Measurements from ENCODE around the gene FBXO2. TPM values are rescaled to one million over a fixed set of nuclear protein-coding genes. Genes with fewer than 3 reads are reported as not detected.

FBXO2 gene
- total and polyA plus RNA-seq, 9 of the 15 experiments (the other 6 are each of a cell fraction or from before 2014, with no cell fraction given): 0.04 to 1.9 (median 0.27) TPM

DNA sequence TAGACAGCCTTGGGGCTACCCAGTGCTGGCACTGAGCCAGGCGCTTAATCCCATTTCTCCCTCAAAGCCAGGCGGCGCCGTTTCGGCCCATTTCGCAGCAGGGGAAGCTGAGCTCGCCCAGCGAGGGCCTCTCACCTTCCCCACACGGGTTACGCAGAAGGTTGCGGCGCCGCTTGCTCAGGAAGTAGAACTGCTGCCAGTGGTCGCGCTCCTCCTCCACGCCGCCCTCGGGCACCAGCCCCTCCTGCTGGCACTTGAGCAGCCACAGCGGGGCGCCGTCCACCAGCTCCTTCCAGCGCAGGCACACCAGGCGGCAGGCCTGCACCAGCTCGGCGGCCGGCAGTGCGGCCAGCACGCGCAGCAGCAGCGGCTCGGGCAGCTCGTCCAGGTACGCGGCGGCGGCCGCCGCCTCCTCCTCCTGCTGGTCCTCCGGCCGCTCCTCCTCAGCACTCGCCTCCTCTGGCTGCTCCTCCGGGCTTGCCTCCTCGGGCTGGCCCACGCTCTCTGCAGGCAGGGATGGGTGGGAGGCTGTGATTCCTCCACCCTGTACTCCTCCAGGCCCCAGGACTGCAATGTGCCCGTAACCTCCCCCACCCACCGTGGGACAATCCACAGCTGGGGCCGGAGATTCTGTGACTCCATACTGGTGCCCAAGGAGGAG lies 3.8 kb downstream of the FBXO2 start (continued):
- no peak for TF ChIP-seq EGR1 (conservative IDR thresholded peaks at IDR 0.05)
- TF ChIP-seq ZNF174 (CRISPR knock-in tag; IDR thresholded peaks at IDR 0.05): no peak
- TF ChIP-seq ETV5 (CRISPR knock-in tag; IDR thresholded peaks at IDR 0.05; ENCODE audit: low read depth): peak; percentile 86
- TF ChIP-seq, protein P1, sequence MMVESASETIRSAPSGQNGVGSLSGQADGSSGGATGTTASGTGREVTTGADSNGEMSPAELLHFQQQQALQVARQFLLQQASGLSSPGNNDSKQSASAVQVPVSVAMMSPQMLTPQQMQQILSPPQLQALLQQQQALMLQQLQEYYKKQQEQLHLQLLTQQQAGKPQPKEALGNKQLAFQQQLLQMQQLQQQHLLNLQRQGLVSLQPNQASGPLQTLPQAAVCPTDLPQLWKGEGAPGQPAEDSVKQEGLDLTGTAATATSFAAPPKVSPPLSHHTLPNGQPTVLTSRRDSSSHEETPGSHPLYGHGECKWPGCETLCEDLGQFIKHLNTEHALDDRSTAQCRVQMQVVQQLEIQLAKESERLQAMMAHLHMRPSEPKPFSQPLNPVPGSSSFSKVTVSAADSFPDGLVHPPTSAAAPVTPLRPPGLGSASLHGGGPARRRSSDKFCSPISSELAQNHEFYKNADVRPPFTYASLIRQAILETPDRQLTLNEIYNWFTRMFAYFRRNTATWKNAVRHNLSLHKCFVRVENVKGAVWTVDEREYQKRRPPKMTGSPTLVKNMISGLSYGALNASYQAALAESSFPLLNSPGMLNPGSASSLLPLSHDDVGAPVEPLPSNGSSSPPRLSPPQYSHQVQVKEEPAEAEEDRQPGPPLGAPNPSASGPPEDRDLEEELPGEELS (CRISPR knock-in tag; IDR thresholded peaks at IDR 0.05; ENCODE audit: borderline replicate concordance): 0 out of 2 replicates have a peak, but pooled peaks have one; percentile 15
- peak; percentile 75; the same call in 1 of the 2 replicates for TF ChIP-seq XRCC5 (IDR thresholded peaks at IDR 0.05; ENCODE audit: low read depth, low read length)
- no peak for TF ChIP-seq BCL6 (CRISPR knock-in tag; IDR thresholded peaks at IDR 0.05)
- no peak for TF ChIP-seq ZNF324 (CRISPR knock-in tag; IDR thresholded peaks at IDR 0.05)
- no peak for TF ChIP-seq CEBPG (CRISPR knock-in tag; IDR thresholded peaks at IDR 0.05)
- no peak for TF ChIP-seq CEBPG (tag; conservative IDR thresholded peaks at IDR 0.05 in 1 of 2, IDR thresholded peaks at IDR 0.05 in 1 of 2)
- TF ChIP-seq ARHGAP35 (IDR thresholded peaks at IDR 0.05; ENCODE audit: partially characterized antibody): no peak
- TF ChIP-seq ETV6 (IDR thresholded peaks at IDR 0.05; ENCODE audit: borderline replicate concordance in 1 of 2, low read depth in 2 of 2, low read length in 1 of 2): no peak
- TF ChIP-seq ETV6 (CRISPR knock-in tag; IDR thresholded peaks at IDR 0.05; ENCODE audit: borderline replicate concordance): no peak
- TF ChIP-seq ZNF695 (CRISPR knock-in tag; IDR thresholded peaks at IDR 0.05): no peak
- TF ChIP-seq ZFX (CRISPR knock-in tag; IDR thresholded peaks at IDR 0.05): peak; percentile 81
- TF ChIP-seq, protein P2, sequence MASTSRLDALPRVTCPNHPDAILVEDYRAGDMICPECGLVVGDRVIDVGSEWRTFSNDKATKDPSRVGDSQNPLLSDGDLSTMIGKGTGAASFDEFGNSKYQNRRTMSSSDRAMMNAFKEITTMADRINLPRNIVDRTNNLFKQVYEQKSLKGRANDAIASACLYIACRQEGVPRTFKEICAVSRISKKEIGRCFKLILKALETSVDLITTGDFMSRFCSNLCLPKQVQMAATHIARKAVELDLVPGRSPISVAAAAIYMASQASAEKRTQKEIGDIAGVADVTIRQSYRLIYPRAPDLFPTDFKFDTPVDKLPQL (IDR thresholded peaks at IDR 0.05; ENCODE audit: extremely low read depth, insufficient read length): no peak
- no peak for TF ChIP-seq CHCHD3 (CRISPR knock-in tag; IDR thresholded peaks at IDR 0.05)
- TF ChIP-seq, protein P3, sequence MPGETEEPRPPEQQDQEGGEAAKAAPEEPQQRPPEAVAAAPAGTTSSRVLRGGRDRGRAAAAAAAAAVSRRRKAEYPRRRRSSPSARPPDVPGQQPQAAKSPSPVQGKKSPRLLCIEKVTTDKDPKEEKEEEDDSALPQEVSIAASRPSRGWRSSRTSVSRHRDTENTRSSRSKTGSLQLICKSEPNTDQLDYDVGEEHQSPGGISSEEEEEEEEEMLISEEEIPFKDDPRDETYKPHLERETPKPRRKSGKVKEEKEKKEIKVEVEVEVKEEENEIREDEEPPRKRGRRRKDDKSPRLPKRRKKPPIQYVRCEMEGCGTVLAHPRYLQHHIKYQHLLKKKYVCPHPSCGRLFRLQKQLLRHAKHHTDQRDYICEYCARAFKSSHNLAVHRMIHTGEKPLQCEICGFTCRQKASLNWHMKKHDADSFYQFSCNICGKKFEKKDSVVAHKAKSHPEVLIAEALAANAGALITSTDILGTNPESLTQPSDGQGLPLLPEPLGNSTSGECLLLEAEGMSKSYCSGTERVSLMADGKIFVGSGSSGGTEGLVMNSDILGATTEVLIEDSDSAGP (CRISPR knock-in tag; IDR thresholded peaks at IDR 0.05): peak; percentile 77; the same call in 1 of the 2 replicates
- no peak for TF ChIP-seq BRD9 (IDR thresholded peaks at IDR 0.05; ENCODE audit: low read depth, partially characterized antibody)
- TF ChIP-seq BRD4 (IDR thresholded peaks at IDR 0.05): no peak
- TF ChIP-seq CEBPB (tag; IDR thresholded peaks at IDR 0.05): no peak
- no peak for TF ChIP-seq NCOR1 (IDR thresholded peaks at IDR 0.05)
- peak in 1 of 2 experiments; percentile 55; a peak in 1 of 3 replicates for TF ChIP-seq CBX3 (IDR thresholded peaks at IDR 0.05; ENCODE audit: borderline replicate concordance in 1 of 2, low read length in 2 of 2)
- no peak for TF ChIP-seq ZNF589 (CRISPR knock-in tag; IDR thresholded peaks at IDR 0.05; ENCODE audit: low read depth)
- TF ChIP-seq DDX20 (tag; IDR thresholded peaks at IDR 0.05; ENCODE audit: low read depth): no peak
- no peak for TF ChIP-seq CAMTA2 (CRISPR knock-in tag; conservative IDR thresholded peaks at IDR 0.05)
- 0 out of 2 replicates have a peak, but pooled peaks have one; percentile 63 for TF ChIP-seq TCF7 (IDR thresholded peaks at IDR 0.05; ENCODE audit: borderline replicate concordance)
- TF ChIP-seq RB1 (IDR thresholded peaks at IDR 0.05; ENCODE audit: low read depth): peak; percentile 94

Data from K562 (cell line).